Prostate gland (tissue), 2 donors: ENCODE measurements around the gene TPRA1.

Experiments used
- POLR2A ChIP-seq: fragments of 450-650 bp; IDR thresholded peaks from one replicate; pipeline ENCODE4 v1.6.1; 2016; ENCODE audit warnings: antibody characterized with exemption, mild to moderate bottlenecking
- TF ChIP-seq, protein P1 (sequence below), 4 experiments: fragments of 200-600 bp in 2 of 4; fragments of 450-650 bp in 2 of 4; sonication (generic) in 2 of 4; IDR thresholded peaks; 1 replicate in 3 of 4; 2 replicates in 1 of 4; pipeline ENCODE4 v1.5.1; 2016 to 2019; ENCODE audit warnings: antibody characterized with exemption in 4 of 4, mild to moderate bottlenecking in 2 of 4, moderate library complexity in 2 of 4

DNA sequence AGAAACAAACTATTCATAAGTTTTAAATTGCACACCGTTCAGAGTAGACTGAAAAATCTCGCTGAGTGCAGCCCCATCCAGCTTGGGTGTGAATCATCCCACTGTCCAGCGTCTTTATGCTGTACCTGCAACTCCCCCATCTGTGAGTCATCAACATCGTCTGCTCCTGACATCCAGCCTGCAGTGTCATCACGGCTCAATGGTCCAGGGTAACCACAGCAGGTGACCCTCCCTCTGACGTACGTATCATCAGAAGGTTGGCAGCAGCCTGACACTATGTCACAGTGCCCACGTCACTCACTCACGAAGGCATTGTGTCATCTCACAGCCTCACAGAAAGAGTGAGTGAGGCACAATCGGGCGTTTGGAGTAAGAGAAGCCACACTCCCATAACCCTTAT is 65.2 kb downstream of the TPRA1 start:
- TF ChIP-seq, protein P1, sequence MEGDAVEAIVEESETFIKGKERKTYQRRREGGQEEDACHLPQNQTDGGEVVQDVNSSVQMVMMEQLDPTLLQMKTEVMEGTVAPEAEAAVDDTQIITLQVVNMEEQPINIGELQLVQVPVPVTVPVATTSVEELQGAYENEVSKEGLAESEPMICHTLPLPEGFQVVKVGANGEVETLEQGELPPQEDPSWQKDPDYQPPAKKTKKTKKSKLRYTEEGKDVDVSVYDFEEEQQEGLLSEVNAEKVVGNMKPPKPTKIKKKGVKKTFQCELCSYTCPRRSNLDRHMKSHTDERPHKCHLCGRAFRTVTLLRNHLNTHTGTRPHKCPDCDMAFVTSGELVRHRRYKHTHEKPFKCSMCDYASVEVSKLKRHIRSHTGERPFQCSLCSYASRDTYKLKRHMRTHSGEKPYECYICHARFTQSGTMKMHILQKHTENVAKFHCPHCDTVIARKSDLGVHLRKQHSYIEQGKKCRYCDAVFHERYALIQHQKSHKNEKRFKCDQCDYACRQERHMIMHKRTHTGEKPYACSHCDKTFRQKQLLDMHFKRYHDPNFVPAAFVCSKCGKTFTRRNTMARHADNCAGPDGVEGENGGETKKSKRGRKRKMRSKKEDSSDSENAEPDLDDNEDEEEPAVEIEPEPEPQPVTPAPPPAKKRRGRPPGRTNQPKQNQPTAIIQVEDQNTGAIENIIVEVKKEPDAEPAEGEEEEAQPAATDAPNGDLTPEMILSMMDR (IDR thresholded peaks at IDR 0.05), result no peak
- TF ChIP-seq POLR2A, result no peak
